ENCODE measurements around the gene SPATA7. TPM values are rescaled to one million over a fixed set of nuclear protein-coding genes. Genes with fewer than 3 reads are reported as not detected.
"Not testable (repeated sequence)": the region's sequence is repeated elsewhere in the genome, so short reads cannot be mapped to it uniquely, and the experiment has no call there.

Gene SPATA7
- total RNA-seq, result 18.1 TPM

GRCh38 chr14:88385212-88386101, at the start of gene SPATA7:
SPATA7 (plus strand) TSS chr14:88385657; CDS start chr14:88385819, 162 bp downstream.
- DNase-seq (ENCODE audit: low spot score) (peak; percentile 96), ATAC-seq (peak; percentile 100)
- intact Hi-C loops (cut with DNase I), result no loop called here

- DNase-seq (ENCODE audit: low spot score) (no peak), ATAC-seq (no peak)
- intact Hi-C loops (cut with DNase I), result no loop called here
These were observed 45.1 kb upstream of the SPATA7 start for GRCh38 chr14:88340357-88340756.

- intact Hi-C loops (cut with DNase I), result no loop called here
- ATAC-seq (no peak), DNase-seq (ENCODE audit: low spot score) (no peak)
These were observed 42.5 kb upstream of the SPATA7 start for GRCh38 chr14:88342980-88343379.

GRCh38 chr14:88346048-88346639, 39.3 kb upstream of the SPATA7 start:
- no peak for ATAC-seq
- intact Hi-C loops (cut with DNase I), result no loop called here
- no peak for DNase-seq (ENCODE audit: low spot score)

GRCh38 chr14:88348546-88348945, 36.9 kb upstream of the SPATA7 start:
- DNase-seq (ENCODE audit: low spot score), result no peak
- intact Hi-C loops (cut with DNase I), result no loop called here
- ATAC-seq, result no peak

- DNase-seq (ENCODE audit: low spot score) (no peak), ATAC-seq (no peak)
- intact Hi-C loops (cut with DNase I), result no loop called here
These were observed 33.3 kb upstream of the SPATA7 start for GRCh38 chr14:88351966-88352691.

GRCh38 chr14:88352698-88353097, 32.8 kb upstream of the SPATA7 start:
- DNase-seq (ENCODE audit: low spot score) (no peak), ATAC-seq (no peak)
- intact Hi-C loops (cut with DNase I), result no loop called here

- ATAC-seq (no peak), DNase-seq (ENCODE audit: low spot score) (no peak)
- intact Hi-C loops (cut with DNase I), result no loop called here
These were observed 31.1 kb upstream of the SPATA7 start for GRCh38 chr14:88354358-88354757.

GRCh38 chr14:88359500-88359899, 26.0 kb upstream of the SPATA7 start:
- ATAC-seq, result no peak
- intact Hi-C loops (cut with DNase I), result no loop called here
- DNase-seq (ENCODE audit: low spot score), result no peak

GRCh38 chr14:88363644-88364043, 21.8 kb upstream of the SPATA7 start:
- intact Hi-C loops (cut with DNase I), result no loop called here
- ATAC-seq (no peak), DNase-seq (ENCODE audit: low spot score) (no peak)

- ATAC-seq (no peak), DNase-seq (ENCODE audit: low spot score) (no peak)
- intact Hi-C loops (cut with DNase I), result no loop called here
These were observed 20.6 kb upstream of the SPATA7 start for GRCh38 chr14:88364710-88365413.

- ATAC-seq (no peak), DNase-seq (ENCODE audit: low spot score) (no peak)
- intact Hi-C loops (cut with DNase I), result no loop called here
These were observed 16.0 kb upstream of the SPATA7 start for GRCh38 chr14:88369496-88369895.

GRCh38 chr14:88379706-88380343, 5.6 kb upstream of the SPATA7 start:
- intact Hi-C loops (cut with DNase I), result no loop called here
- ATAC-seq, result no peak
- DNase-seq (ENCODE audit: low spot score), result no peak

- ATAC-seq (no peak), DNase-seq (ENCODE audit: low spot score) (no peak)
- intact Hi-C loops (cut with DNase I), result no loop called here
These were observed 5.1 kb upstream of the SPATA7 start for GRCh38 chr14:88380405-88380804.

GRCh38 chr14:88381634-88382033, 3.8 kb upstream of the SPATA7 start:
- DNase-seq (ENCODE audit: low spot score); intact Hi-C loops (cut with DNase I); ATAC-seq: not testable (repeated sequence)

- intact Hi-C loops (cut with DNase I), result no loop called here
- no peak for DNase-seq (ENCODE audit: low spot score)
- peak; percentile 55 for ATAC-seq
These were observed 739 bp upstream of the SPATA7 start for GRCh38 chr14:88384718-88385117.

- no peak for DNase-seq (ENCODE audit: low spot score)
- ATAC-seq, result no peak
- intact Hi-C loops (cut with DNase I), result no loop called here
These were observed 868 bp downstream of the SPATA7 start for GRCh38 chr14:88386256-88386794.

GRCh38 chr14:88388741-88389282, 3.4 kb downstream of the SPATA7 start:
- intact Hi-C loops (cut with DNase I), result no loop called here
- DNase-seq (ENCODE audit: low spot score) (no peak), ATAC-seq (no peak)
